Testis (tissue), 5 donors: ENCODE measurements around the gene NDUFA9. TPM values are rescaled to one million over a fixed set of nuclear protein-coding genes. Genes with fewer than 3 reads are reported as not detected.

Experiments
- DNase-seq: peaks from one replicate; pipeline ENCODE4 v3.0.0-alpha.2; 2019
- H3K27ac ChIP-seq, 2 donors: fragments of 200-600 bp; sonication (generic); one replicate each; pipeline ENCODE4 v1.5.1; 2019
- H3K27me3 ChIP-seq: fragments of 200-600 bp; sonication (generic); one replicate; pipeline ENCODE4 v1.5.1; 2019
- H3K36me3 ChIP-seq: fragments of 200-600 bp; sonication (generic); one replicate; pipeline ENCODE4 v1.5.1; 2017; ENCODE audit warnings: low read depth; ENCODE audit errors: missing control alignments
- H3K4me1 ChIP-seq: fragments of 200-600 bp; sonication (generic); one replicate; pipeline ENCODE4 v1.5.1; 2019
- H3K4me3 ChIP-seq, 2 donors: fragments of 200-600 bp; sonication (generic); one replicate each; pipeline ENCODE4 v1.5.1; 2017 to 2019
- H3K9me3 ChIP-seq: fragments of 200-600 bp; sonication (generic); one replicate; pipeline ENCODE4 v1.5.1; 2017
- CTCF ChIP-seq, 3 experiments: fragments of 450-650 bp in 2 of 3; fragments of 200-600 bp in 1 of 3; sonication (generic) in 1 of 3; IDR thresholded peaks; one replicate each; pipeline ENCODE4 v1.5.1; 2016 to 2019; ENCODE audit warnings: antibody characterized with exemption in 3 of 3, mild to moderate bottlenecking in 2 of 3, moderate library complexity in 1 of 3
- POLR2A ChIP-seq: fragments of 450-650 bp; IDR thresholded peaks from one replicate; pipeline ENCODE4 v1.6.1; 2017; ENCODE audit warnings: antibody characterized with exemption, mild to moderate bottlenecking, moderate library complexity
- WGBS, 2 donors: methylation state at CpG; one replicate each; pipeline ENCODE4 v1.1.5; 2018; 5-methylcytosine and 5-hydroxymethylcytosine counted together
- intact Hi-C: fragments of 100-400 bp; cut with DNase I; formaldehyde crosslinking; loops from one replicate; pipeline ENCODE4 v1.15.1; 2023; ENCODE audit warnings: low total_unique reads
- long read RNA-seq, 2 donors: transcript quantifications; one replicate each; lab custom pipeline, GENCODE V29; 2026
- polyA plus RNA-seq: library from polyadenylated mRNA; stranded (reverse); fragments of 350-450 nt; fragmentation: Illumina TruSeq; extraction: RNeasy Lipid Tissue Mini Kit (QIAGEN cat#74804); gene quantifications from one replicate; pipeline ENCODE4 v1.2.3, GENCODE V29; 2014; ENCODE audit warnings: low read depth, low replicate concordance; ENCODE audit not compliant: insufficient read depth
- total RNA-seq, 2 donors: library from RNA; depleted of rRNA; stranded (reverse); fragments of >200 nt; gene quantifications; one replicate each; pipeline ENCODE4 v1.2.3, GENCODE V29; 2016

The NDUFA9 gene
- 10 to 100 TPM; 19.0 to 23.4 TPM for total RNA-seq
- 46.7 TPM for polyA plus RNA-seq
- long read RNA-seq, donor 1, full-length matches to known transcripts, result 33 of 41 reads
- long read RNA-seq, donor 1, partial matches to known transcripts, result 8 of 41 reads
- long read RNA-seq, donor 1, other reads (novel, unspliced or antisense), result 0 of 41 reads
- long read RNA-seq, donor 2, full-length matches to known transcripts, result 17 of 17 reads
- long read RNA-seq, donor 2, partial matches to known transcripts, result 0 of 17 reads
- long read RNA-seq, donor 2, other reads (novel, unspliced or antisense), result 0 of 17 reads

GRCh38 chr12:4648501-4649357, at the start of gene NDUFA9, which contains the start of gene AKAP3:
NDUFA9 (plus strand) TSS chr12:4649114; CDS start chr12:4649127, 13 bp downstream.
AKAP3 (minus strand) TSS chr12:4649051; CDS start chr12:4638196, 10,855 bp downstream.
- TF ChIP-seq CTCF (IDR thresholded peaks at IDR 0.05), result peak in 1 of 3 experiments; percentile 18
- no peak for TF ChIP-seq POLR2A
- peak within 1 kb of the TSS; percentile 78 to 85 for H3K27ac ChIP-seq
- DNase-seq, result peak; percentile 93
- peak within 1 kb of the TSS; percentile 80 to 81 for H3K4me3 ChIP-seq
- no peaks in the 10 kb centered on the region for H3K36me3 ChIP-seq
- no peaks in the 10 kb centered on the region for H3K9me3 ChIP-seq
- WGBS, 2 donors, result 0% methylated on average over 39 of the region's 39 CpGs
- H3K4me1 ChIP-seq, result peaks cover 8% of the 10 kb centered on the region
- intact Hi-C loops, result no loop called here
- H3K27me3 ChIP-seq, result no peaks in the 10 kb centered on the region

- intact Hi-C loops, result no loop called here
- 48 to 56% methylated on average over 7 of the region's 7 CpGs for WGBS, 2 donors
- H3K4me3 ChIP-seq, result no peak overlapping the region
- H3K27ac ChIP-seq, result no peak overlapping the region
- no peaks in the 10 kb centered on the region for H3K27me3 ChIP-seq
- H3K4me1 ChIP-seq, result peaks cover 2% of the 10 kb centered on the region
- TF ChIP-seq POLR2A, result no peak
- no peak for TF ChIP-seq CTCF (IDR thresholded peaks at IDR 0.05)
- no peaks in the 10 kb centered on the region for H3K36me3 ChIP-seq
- DNase-seq, result no peak
- no peaks in the 10 kb centered on the region for H3K9me3 ChIP-seq
These were observed 45.5 kb upstream of the NDUFA9 start for GRCh38 chr12:4603421-4603820.

- Histone ChIP-seq H3K27me3 (no peaks in the 10 kb centered on the region), H3K9me3 (no peaks in the 10 kb centered on the region), H3K4me3 (no peak overlapping the region), H3K36me3 (no peaks in the 10 kb centered on the region), H3K27ac (no peak overlapping the region), H3K4me1 (peaks cover 2% of the 10 kb centered on the region)
- 24 to 27% methylated on average over 1 of the region's 1 CpG for WGBS, 2 donors
- TF ChIP-seq POLR2A (no peak), CTCF (IDR thresholded peaks at IDR 0.05) (no peak)
- DNase-seq, result no peak
- intact Hi-C loops, result no loop called here
These were observed 45.0 kb upstream of the NDUFA9 start for GRCh38 chr12:4603946-4604345.

GRCh38 chr12:4604684-4605193, 44.2 kb upstream of the NDUFA9 start:
- peaks cover 2% of the 10 kb centered on the region for H3K4me1 ChIP-seq
- no peaks in the 10 kb centered on the region for H3K9me3 ChIP-seq
- 0% methylated on average over 22 to 25 of the region's 25 CpGs for WGBS, 2 donors
- intact Hi-C loops, result no loop called here
- H3K27ac ChIP-seq, result peak overlapping the region; percentile 48 to 69
- H3K36me3 ChIP-seq, result no peaks in the 10 kb centered on the region
- TF ChIP-seq POLR2A, result no peak
- peak; percentile 96 to 99 (median 98) for TF ChIP-seq CTCF (IDR thresholded peaks at IDR 0.05)
- peak; percentile 93 for DNase-seq
- H3K4me3 ChIP-seq, result peak overlapping the region; percentile 75 to 76
- no peaks in the 10 kb centered on the region for H3K27me3 ChIP-seq
